ENCODE data around the gene CS.

DNA sequence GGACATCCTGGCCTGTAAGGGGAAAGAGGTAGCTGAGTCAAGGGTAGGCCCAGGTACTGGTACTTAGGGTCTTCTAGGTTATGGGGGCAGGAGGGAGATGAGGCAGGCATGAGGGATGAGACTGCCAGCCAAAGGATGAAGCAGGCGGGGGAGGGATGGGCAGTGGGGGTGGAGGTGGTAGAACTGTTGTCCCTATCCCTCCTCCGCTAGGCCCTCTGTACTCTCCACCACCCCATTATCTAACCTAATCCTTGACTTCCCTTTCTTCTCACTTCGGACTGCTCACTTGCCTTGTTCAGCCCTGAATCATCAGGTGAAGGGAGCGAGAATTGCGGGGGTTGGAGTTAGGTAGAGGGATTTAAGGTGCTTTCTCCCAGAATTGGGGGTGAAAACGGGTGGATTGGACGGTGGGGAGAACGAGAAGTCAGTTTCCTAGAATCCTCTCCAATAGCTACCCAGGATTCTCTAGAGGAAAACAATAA is 33.1 kb upstream of the CS start:
- TF ChIP-seq, protein P1, sequence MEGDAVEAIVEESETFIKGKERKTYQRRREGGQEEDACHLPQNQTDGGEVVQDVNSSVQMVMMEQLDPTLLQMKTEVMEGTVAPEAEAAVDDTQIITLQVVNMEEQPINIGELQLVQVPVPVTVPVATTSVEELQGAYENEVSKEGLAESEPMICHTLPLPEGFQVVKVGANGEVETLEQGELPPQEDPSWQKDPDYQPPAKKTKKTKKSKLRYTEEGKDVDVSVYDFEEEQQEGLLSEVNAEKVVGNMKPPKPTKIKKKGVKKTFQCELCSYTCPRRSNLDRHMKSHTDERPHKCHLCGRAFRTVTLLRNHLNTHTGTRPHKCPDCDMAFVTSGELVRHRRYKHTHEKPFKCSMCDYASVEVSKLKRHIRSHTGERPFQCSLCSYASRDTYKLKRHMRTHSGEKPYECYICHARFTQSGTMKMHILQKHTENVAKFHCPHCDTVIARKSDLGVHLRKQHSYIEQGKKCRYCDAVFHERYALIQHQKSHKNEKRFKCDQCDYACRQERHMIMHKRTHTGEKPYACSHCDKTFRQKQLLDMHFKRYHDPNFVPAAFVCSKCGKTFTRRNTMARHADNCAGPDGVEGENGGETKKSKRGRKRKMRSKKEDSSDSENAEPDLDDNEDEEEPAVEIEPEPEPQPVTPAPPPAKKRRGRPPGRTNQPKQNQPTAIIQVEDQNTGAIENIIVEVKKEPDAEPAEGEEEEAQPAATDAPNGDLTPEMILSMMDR (conservative IDR thresholded peaks at IDR 0.05; ENCODE audit: low read depth, low read length) = no peak
- no peak for TF ChIP-seq POLR2A (IDR thresholded peaks at IDR 0.05; ENCODE audit: low read depth, low read length)
- no peak for TF ChIP-seq RAD21 (IDR thresholded peaks at IDR 0.05; ENCODE audit: low read length)
- no peak for TF ChIP-seq RFX5 (IDR thresholded peaks at IDR 0.05; ENCODE audit: low read depth, low read length)
- no peak for TF ChIP-seq NFE2L2 (IDR thresholded peaks at IDR 0.05; ENCODE audit: low read depth, low read length)
